GM19240 (cell line): ENCODE measurements around the gene ZNF717.
"Not testable (repeated sequence)": the region's sequence is repeated elsewhere in the genome, so short reads cannot be mapped to it uniquely, and the experiment has no call there.

Source experiments
- DNase-seq: peaks from one replicate; pipeline ENCODE4 v3.0.0; 2011; ENCODE audit warnings: low spot score; ENCODE audit not compliant: insufficient read length

Gene ZNF717

DNA sequence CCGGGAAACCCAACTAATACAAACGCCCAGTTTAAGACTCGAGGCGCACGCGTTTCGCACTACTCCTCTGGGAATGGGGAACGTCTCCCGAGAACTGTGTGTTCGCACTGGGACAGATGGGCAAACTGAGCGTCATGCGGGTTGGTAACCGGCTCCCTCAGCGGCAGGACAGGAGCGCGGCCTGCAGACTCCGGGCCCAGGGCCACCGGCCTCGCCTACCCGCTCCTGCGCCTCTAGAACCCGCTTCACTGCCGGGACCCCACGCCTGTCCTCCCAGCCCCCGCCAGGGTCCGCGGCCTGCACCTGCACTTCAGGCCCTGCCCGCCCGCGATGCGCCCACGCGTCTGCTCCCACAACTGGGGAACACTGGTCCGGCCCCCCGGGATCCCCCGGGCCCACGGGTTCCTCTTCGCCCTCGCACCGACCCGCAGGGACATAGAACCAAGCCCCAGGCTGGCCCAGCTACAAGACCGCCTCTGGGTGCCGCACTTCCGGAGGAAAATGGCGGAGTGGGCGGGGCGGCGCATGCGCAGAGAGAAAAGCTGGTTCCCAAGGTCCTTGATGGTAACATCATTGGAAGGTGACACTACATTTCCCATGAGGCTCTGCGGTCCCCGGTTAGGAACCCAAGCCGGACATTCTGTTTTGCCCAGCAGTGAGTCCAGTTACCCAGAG lies at the start of gene ZNF717:
TSS of gene ZNF717 (minus strand) at position 469 of the 675 bp plus-strand sequence. CDS start 2,187 bp downstream, outside the sequence.
- not testable (repeated sequence) for DNase-seq

DNA sequence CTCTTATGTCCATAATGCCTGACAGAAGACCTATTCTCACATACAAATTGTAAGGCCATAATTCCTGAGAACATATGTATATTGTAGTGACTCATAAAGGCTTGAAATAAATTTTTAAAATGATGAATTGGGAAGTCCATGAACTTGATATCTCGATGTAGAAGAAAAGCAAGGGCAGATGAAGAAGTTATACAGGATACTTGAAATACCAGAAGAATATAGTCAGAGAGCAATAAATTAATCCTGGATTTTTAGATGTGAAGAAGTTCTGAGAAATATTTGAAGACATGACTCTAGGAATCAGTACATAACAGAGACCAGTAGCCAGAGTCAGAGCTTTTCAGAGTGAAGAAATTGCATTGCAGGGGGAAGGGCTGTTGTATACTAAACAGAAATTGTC lies 45.7 kb upstream of the ZNF717 start:
- DNase-seq, result not testable (repeated sequence)

- DNase-seq, result not testable (repeated sequence)
These were observed 32.7 kb upstream of the ZNF717 start for GRCh38 chr3:75818019-75818418.

DNA sequence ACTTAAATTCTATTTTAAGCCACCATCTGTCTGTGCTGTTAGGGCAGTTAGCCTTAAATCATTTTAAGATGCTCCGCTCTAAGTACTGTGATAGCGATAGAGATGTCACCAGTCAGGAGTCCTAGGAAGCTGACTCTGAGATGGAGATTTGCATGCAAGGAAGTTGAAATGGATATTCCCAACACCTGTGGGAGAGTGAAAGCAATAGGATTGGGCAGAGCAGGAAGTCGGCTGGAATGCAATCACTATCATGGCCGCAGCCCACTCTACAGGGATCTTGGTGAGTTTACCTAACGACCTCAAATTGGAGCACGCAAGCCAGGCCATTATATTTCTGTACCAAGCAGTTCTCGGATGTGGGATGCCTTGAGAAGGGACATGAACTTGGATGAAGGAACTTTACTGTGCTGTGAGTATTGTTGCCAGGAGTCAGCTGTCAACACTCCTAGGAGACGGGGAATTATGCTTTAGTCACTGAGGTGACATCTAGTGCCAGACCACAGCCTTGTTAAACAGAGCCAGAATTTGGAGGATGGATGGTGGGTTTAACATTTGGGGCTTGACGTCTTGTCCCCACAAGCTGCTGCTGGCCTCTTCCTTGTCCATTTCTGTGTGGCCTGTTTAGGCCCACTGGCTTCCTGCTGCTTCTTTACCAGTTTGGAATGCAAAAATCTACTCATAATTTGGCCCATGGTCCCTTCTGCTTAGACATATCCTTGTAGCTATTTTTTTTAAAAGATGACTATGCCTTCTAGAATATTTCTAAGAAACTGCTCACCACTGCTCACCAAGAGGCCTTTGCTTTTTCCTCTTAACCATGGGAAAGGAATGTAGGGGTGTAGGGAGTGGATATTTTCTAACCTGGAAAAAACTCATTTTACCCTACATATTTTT lies 31.2 kb upstream of the ZNF717 start:
- not testable (repeated sequence) for DNase-seq

DNA sequence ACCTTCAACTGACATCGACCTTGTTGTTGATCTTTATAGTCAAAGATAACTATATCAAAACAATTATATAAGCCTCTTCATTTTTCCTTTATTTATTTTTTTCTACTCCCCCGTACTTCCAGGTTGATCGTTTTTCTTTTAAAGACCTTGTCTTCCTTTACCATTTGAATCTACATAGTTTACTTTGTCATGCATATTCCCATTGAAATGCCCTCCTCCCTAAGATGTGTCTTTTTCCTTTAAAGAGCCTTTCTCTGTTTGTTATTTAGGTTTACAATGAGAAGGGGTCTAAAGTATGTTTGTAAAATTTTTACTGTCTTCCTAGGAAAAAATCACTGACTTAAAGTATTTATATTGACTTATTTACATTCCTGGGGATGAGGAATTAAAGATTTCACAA lies 29.4 kb upstream of the ZNF717 start:
- DNase-seq, result no peak

DNA sequence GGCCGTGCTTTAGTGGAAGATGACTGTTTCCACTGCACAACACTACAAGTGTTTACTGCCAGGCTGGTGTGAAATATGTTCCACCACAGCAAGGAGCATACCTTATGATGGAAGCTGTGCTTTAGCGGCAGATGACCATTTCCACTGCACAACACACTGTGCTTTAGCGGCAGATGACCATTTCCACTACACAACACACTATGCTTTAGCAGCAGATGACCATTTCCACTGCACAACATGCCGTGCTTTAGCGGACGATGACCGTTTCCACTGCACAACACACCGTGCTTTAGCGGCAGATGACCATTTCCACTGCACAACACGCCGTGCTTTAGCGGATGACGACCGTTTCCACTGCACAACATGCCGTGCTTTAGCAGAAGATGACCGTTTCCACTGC lies 2.8 kb downstream of the ZNF717 start:
- DNase-seq, result no peak

DNA sequence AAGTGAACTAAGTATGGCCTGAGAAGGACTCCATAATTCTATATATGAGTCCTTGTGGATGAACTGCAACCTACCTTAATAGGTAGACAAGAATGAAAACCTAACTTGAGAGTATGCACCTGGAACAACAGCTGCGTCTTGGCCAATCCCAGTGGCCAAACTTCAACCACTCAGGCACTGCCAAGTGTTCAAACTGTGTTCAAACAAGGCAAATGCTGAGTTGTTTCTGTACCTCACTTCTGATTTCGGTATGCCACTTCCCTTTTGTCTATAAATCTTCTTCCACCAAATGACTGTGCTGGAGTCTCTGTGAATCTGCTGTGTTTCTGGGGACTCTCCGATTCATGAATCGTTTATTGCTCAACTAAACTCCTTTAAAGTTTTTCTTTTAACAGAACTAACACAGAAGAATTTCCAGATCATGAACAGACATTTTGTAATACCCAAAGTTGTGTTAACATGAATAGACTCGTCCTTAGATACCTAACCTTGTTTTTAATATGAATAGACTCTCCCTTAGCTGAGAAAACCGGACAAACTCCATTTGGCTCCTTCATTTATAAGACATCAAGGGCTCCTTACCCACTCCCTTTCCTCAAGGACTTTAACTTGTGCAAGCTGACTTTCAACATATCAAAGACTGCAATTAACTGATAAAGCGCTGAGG lies 4.1 kb downstream of the ZNF717 start:
- DNase-seq, result no peak

GRCh38 chr3:75777742-75778141 lies 7.6 kb downstream of the ZNF717 start:
- DNase-seq, result not testable (repeated sequence)

- DNase-seq, result not testable (repeated sequence)
These were observed 13.7 kb downstream of the ZNF717 start for GRCh38 chr3:75771631-75772030.

DNA sequence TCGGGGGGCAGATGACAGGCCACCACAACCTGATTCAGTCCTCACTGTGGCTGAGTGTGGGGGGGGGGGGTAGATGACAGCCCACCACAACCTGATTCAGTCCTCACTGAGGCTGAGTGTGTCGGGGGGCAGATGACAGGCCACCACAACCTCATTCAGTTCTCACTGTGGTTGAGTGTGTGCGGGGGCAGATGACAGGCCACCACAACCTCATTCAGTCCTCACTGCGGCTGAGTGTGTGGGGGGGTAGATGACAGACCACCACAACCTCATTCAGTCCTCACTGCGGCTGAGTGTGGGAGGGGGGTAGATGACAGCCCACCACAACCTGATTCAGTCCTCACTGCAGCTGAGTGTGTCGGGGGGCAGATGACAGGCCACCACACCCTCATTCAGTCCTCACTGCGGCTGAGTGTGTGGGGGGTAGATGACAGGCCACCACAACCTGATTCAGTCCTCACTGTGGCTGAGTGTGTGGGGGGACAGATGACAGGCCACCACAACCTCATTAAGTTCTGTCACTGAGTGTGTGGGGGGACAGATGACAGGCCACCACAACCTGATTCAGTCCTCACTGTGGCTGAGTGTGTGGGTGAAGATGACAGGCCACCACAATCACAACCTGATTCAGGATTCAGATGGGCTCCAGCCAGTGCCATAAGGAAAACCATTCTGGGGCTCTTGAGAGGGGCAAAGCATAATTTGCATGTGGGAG lies 16.9 kb downstream of the ZNF717 start:
- DNase-seq, result no peak

- no peak for DNase-seq
These were observed 47.4 kb downstream of the ZNF717 start for GRCh38 chr3:75737831-75738493.

DNA sequence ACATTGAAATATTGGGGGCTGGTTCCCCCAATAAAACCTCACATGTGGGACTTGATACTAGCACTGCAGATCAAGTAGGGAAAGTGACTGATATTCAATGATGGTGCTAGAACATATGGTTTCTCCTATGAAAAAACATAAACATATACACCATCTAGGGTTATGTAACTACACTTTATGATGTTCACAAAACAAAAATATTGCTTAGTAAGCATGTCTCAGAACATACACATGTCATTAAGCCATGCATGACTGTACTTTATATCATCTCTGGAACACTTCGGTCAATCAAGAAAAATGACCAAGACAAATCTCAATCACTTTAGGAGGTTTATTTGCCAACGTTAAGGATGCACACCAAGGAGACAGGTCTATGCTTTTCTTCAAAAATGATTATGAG lies 57.4 kb downstream of the ZNF717 start:
- no peak for DNase-seq

GRCh38 chr3:75692061-75692460 lies 93.3 kb downstream of the ZNF717 start:
- no peak for DNase-seq

GRCh38 chr3:75687323-75687722 lies 98.0 kb downstream of the ZNF717 start:
- no peak for DNase-seq
